ENCODE data around the gene ALDOB. TPM values are rescaled to one million over a fixed set of nuclear protein-coding genes. Genes with fewer than 3 reads are reported as not detected.

The ALDOB gene
- total and polyA plus RNA-seq, 2 experiments from 2014 or later, result not detected

- TF ChIP-seq, protein P1, sequence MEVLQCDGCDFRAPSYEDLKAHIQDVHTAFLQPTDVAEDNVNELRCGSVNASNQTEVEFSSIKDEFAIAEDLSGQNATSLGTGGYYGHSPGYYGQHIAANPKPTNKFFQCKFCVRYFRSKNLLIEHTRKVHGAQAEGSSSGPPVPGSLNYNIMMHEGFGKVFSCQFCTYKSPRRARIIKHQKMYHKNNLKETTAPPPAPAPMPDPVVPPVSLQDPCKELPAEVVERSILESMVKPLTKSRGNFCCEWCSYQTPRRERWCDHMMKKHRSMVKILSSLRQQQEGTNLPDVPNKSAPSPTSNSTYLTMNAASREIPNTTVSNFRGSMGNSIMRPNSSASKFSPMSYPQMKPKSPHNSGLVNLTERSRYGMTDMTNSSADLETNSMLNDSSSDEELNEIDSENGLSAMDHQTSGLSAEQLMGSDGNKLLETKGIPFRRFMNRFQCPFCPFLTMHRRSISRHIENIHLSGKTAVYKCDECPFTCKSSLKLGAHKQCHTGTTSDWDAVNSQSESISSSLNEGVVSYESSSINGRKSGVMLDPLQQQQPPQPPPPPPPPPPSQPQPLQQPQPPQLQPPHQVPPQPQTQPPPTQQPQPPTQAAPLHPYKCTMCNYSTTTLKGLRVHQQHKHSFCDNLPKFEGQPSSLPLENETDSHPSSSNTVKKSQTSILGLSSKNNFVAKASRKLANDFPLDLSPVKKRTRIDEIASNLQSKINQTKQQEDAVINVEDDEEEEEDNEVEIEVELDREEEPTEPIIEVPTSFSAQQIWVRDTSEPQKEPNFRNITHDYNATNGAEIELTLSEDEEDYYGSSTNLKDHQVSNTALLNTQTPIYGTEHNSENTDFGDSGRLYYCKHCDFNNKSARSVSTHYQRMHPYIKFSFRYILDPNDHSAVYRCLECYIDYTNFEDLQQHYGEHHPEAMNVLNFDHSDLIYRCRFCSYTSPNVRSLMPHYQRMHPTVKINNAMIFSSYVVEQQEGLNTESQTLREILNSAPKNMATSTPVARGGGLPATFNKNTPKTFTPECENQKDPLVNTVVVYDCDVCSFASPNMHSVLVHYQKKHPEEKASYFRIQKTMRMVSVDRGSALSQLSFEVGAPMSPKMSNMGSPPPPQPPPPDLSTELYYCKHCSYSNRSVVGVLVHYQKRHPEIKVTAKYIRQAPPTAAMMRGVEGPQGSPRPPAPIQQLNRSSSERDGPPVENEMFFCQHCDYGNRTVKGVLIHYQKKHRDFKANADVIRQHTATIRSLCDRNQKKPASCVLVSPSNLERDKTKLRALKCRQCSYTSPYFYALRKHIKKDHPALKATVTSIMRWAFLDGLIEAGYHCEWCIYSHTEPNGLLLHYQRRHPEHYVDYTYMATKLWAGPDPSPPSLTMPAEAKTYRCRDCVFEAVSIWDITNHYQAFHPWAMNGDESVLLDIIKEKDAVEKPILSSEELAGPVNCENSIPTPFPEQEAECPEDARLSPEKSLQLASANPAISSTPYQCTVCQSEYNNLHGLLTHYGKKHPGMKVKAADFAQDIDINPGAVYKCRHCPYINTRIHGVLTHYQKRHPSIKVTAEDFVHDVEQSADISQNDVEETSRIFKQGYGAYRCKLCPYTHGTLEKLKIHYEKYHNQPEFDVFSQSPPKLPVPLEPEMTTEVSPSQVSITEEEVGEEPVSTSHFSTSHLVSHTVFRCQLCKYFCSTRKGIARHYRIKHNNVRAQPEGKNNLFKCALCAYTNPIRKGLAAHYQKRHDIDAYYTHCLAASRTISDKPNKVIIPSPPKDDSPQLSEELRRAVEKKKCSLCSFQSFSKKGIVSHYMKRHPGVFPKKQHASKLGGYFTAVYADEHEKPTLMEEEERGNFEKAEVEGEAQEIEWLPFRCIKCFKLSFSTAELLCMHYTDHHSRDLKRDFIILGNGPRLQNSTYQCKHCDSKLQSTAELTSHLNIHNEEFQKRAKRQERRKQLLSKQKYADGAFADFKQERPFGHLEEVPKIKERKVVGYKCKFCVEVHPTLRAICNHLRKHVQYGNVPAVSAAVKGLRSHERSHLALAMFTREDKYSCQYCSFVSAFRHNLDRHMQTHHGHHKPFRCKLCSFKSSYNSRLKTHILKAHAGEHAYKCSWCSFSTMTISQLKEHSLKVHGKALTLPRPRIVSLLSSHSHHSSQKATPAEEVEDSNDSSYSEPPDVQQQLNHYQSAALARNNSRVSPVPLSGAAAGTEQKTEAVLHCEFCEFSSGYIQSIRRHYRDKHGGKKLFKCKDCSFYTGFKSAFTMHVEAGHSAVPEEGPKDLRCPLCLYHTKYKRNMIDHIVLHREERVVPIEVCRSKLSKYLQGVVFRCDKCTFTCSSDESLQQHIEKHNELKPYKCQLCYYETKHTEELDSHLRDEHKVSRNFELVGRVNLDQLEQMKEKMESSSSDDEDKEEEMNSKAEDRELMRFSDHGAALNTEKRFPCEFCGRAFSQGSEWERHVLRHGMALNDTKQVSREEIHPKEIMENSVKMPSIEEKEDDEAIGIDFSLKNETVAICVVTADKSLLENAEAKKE (CRISPR knock-in tag; IDR thresholded peaks at IDR 0.05), result no peak
- TF ChIP-seq ZNF114 (CRISPR knock-in tag; IDR thresholded peaks at IDR 0.05) (no peak), EZH2phosphoT487 (IDR thresholded peaks at IDR 0.05; ENCODE audit: unreplicated experiment) (no peak), ZNF331 (CRISPR knock-in tag; IDR thresholded peaks at IDR 0.05; ENCODE audit: low read depth) (no peak), EZH2 (IDR thresholded peaks at IDR 0.05; ENCODE audit: low read depth, unreplicated experiment) (no peak), REST (IDR thresholded peaks at IDR 0.05; ENCODE audit: unreplicated experiment) (no peak), NANOG (IDR thresholded peaks at IDR 0.05; ENCODE audit: borderline replicate concordance) (no peak), CREB1 (CRISPR knock-in tag; IDR thresholded peaks at IDR 0.05; ENCODE audit: low read depth) (no peak)
Measured at GRCh38 chr9:101429736-101430135, 5.8 kb downstream of the ALDOB start (continued).
